Skin epidermis (tissue), 12 donors: ENCODE data around the gene SEMA3A.

Experiments
- H3K27ac ChIP-seq, 21 experiments: fragments of 200-600 bp; sonication (generic) in 11 of 21; one replicate each; pipeline ENCODE4 v1.5.0; 2020; ENCODE audit warnings: mild to moderate bottlenecking in 3 of 21, inconsistent platforms in 2 of 21, moderate library complexity in 2 of 21
- H3K4me3 ChIP-seq, 7 experiments: fragments of 200-600 bp; sonication (generic) in 2 of 7; one replicate each; pipeline ENCODE4 v1.5.0; 2020; ENCODE audit warnings: inconsistent platforms in 2 of 7, mild to moderate bottlenecking in 2 of 7, moderate library complexity in 1 of 7

SEMA3A gene

DNA sequence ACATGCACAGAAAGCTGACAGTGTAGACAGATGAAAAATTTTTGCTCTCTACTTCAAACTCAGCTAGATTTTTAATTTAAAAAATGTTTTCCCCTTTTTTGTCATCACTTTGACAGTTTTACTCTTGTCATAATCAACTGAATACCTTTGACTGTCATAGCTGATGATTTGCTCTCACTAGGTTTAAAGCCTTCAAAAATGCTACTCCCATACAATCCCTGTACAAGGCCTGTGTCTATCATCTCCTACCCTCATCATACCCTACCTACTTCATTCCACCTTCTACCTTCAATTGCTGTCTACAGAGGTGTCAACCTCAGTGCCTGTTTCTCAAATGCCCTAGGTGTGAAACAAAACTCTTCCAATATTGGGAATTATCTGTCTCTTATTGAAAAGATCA lies 230.3 kb downstream of the SEMA3A start:
- H3K27ac ChIP-seq, result no peak overlapping the region
- H3K4me3 ChIP-seq, result no peak overlapping the region

DNA sequence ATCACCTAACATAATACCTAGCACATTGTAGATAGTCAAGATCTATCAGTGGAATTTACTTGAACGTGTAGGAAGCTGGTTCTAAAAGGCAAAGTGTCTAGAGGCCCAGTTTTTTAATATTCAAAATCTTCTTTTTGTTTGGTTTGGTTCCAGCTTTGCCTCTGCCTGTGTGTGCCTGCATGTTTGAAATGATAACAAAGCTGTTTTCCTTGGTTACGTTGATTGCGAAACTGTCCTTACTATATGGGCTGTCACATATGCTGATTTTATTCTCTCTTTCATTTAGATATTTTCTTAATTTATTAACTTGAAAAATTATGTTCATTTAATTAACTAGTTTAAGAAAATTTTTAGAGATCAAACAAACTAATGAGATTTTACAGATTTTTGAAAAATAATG lies 237.3 kb downstream of the SEMA3A start:
- Histone ChIP-seq H3K4me3 (no peak overlapping the region), H3K27ac (no peak overlapping the region)

DNA sequence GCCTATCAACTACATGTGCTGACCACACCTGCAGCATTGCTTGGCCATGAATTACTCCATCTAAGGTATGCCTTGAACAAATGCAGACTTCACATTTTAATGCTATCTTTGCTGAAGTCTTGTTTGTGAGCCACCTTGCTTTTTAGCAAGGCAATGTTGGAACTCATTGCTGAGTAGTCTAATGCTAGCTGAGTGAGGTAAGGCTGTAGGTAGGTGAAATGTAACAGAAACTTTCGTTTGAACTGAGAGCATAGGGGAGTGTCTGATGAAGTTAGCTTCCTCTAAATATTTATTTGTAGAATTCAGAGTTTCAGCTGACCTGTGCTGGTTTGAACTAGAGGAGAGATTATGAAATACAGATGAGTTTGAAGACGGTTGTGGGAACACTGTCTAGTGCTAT lies 238.5 kb downstream of the SEMA3A start:
- Histone ChIP-seq H3K27ac (no peak overlapping the region), H3K4me3 (no peak overlapping the region)

- H3K27ac ChIP-seq, result no peak overlapping the region
- no peak overlapping the region for H3K4me3 ChIP-seq
Observed at GRCh38 chr7:83952236-83952635, 242.4 kb downstream of the SEMA3A start.

GRCh38 chr7:83947260-83947659 lies 247.3 kb downstream of the SEMA3A start:
- Histone ChIP-seq H3K4me3 (no peak overlapping the region), H3K27ac (no peak overlapping the region)

GRCh38 chr7:83946801-83947200 lies 247.8 kb downstream of the SEMA3A start:
- Histone ChIP-seq H3K4me3 (no peak overlapping the region), H3K27ac (no peak overlapping the region)

DNA sequence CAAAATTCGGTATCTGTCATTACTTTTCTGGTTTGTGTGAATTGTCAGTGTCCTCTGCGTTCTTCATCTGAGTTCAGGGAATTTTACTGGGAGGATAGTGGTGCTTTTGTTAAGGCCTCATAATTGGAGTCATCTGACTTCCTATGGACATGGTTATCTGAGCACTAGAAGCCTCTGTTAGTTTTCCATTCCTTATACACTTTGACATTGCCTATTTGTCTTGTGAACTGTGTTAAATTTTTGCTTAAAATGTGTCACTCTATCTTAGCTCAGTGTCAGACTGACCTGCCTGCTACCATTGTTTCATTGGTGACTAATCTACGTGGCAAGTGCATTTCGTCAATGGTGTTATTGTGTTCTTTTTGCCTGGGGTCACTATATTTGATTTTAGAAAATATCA lies 253.3 kb downstream of the SEMA3A start:
- Histone ChIP-seq H3K4me3 (no peak overlapping the region), H3K27ac (peak overlapping the region in 1 of 21 experiments; percentile 31)

- no peak overlapping the region for H3K27ac ChIP-seq
- H3K4me3 ChIP-seq, result no peak overlapping the region
Observed at GRCh38 chr7:83937930-83938329, 256.7 kb downstream of the SEMA3A start.

DNA sequence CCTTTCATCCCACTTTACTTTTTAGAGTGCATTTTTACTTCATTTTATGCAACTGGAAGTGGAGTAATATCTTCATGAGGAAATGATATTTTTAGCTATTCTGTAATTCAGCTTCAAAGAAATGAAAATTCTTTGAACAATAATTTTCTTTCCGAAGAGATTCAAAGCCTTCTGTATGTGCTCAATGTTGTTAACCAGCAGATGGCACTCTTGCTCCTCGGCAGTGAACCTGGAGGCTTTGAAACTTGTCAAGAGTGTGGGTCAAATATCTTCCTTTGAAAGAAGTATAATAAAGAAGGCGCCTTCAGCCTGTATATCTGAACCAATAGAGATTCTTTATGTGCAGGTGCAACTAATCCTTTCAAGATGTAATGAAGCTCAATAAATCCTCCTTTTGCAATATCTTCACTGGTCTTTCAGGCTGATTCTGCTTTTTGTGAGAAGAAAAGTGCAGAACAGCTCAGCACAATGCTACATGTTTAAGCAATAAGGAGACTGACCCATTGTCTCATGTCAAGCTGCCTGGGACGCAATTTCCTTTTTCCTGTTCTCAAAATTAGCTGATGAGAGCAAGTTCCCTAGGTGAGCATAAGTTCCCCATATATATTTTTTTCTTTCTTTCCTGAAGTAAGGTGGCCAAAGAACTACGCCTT lies 258.4 kb downstream of the SEMA3A start:
- no peak overlapping the region for H3K4me3 ChIP-seq
- H3K27ac ChIP-seq, result no peak overlapping the region

DNA sequence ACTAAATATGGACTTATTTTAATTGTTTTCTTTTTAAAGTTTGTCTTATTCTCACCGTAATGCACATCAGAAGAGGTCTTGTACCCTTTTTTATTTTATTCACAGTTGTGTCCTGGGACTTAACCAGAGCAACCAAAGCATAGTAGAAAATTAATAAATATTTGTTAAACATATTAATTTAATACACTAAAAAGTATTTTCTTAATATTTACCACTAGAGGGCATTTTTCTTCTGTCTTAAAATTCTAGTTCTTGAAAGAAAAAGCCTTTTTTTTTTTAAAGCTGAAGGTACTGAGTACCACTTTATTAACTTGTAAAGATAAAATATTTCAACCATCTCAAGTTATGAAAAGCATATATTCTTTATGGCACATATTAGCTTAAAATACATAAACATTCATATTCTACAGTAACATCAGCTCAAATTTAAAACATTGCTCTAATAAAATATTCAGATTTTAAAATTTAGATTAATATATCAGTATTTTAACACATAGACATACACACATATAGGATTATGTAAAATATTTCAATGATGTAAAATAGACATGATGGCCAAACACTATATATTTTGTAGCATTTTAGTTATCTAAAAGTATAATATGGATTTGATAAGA lies 260.4 kb downstream of the SEMA3A start:
- Histone ChIP-seq H3K4me3 (no peak overlapping the region), H3K27ac (no peak overlapping the region)

GRCh38 chr7:83931968-83932367 lies 262.6 kb downstream of the SEMA3A start:
- H3K4me3 ChIP-seq, result no peak overlapping the region
- no peak overlapping the region for H3K27ac ChIP-seq

- H3K27ac ChIP-seq, result no peak overlapping the region
- H3K4me3 ChIP-seq, result no peak overlapping the region
Observed at GRCh38 chr7:83930262-83930661, 264.3 kb downstream of the SEMA3A start.

DNA sequence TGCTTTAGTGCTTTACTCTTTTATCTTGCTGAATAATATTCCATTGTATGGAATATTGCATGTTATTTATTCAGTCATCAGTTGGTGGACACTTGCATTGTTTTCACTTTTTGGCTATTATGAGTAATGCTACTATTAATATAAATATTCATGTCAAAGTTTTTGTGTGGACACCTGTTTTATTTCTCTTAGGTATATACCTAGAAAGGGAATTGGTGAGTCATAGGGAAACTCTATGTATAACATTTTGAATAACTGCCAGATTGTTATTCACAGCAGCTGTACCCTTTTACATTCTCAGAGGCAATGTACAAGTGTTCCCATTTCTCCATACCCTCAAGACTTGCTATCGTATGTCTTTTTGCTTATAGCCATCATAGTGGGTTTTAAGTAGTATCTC lies 268.7 kb downstream of the SEMA3A start:
- no peak overlapping the region for H3K27ac ChIP-seq
- no peak overlapping the region for H3K4me3 ChIP-seq

DNA sequence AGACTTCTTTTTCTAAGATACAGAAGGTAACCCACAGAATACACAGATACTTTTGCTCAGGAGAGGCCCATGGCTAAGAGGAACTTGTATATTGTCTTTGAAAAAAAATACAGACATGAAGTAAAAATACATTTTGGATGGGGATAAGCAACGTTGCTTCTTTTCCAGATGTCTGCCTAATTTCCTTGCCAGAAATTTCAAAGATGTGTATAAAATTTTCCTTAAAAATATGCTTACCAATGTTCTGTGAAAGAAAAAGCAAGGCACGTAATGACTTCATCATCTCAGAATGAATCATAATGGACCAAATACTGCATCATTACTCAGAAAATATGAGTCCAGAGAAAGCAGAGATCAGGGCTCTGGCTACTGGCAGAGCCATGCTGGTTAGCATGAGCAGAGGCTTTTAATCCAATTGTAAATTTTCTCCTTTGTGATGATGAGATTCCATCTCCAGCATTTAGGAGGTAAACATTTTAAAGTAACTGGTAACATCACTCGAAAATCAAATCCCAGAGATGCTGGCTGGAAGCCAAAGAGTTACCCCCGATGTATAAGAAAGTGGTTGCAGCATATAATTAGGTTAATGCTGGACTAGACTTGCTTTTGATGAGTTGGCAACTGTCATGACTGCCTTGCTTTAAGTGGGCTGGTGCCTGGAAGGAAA lies 272.5 kb downstream of the SEMA3A start:
- Histone ChIP-seq H3K4me3 (no peak overlapping the region), H3K27ac (peak overlapping the region in 1 of 21 experiments; percentile 44)

DNA sequence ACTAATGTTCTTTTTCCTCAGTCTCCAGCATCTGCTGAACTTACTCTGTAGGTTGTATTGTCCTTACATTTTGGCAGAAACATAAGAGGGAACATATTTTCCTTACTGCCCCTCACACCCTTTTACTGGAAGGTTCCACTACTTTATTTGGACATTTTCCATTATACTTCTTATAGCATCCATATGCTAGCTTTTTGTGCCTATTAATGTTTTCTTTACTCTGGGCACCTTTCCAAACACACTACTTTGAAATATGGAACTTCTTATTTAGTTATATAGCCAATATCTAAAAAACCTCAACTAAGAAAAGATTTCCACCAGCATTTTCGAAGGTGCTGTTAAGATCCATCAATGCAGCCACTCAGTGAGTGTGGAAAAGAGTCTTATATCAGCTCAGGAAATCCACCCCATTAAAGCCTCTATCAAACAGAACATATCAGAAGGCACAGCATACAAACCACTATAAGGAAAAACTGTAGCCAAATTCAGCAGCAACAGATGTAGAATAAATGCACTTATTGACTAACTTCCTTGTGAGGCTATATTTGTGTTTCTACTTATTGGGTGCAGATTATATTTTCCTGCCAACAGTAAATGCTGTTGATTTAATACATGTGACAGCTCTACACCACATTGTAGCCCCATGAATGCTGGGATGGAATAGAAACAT lies 273.2 kb downstream of the SEMA3A start:
- Histone ChIP-seq H3K27ac (peak overlapping the region in 1 of 21 experiments; percentile 44), H3K4me3 (no peak overlapping the region)

- H3K4me3 ChIP-seq, result no peak overlapping the region
- no peak overlapping the region for H3K27ac ChIP-seq
Observed at GRCh38 chr7:83918142-83918541, 276.4 kb downstream of the SEMA3A start.

DNA sequence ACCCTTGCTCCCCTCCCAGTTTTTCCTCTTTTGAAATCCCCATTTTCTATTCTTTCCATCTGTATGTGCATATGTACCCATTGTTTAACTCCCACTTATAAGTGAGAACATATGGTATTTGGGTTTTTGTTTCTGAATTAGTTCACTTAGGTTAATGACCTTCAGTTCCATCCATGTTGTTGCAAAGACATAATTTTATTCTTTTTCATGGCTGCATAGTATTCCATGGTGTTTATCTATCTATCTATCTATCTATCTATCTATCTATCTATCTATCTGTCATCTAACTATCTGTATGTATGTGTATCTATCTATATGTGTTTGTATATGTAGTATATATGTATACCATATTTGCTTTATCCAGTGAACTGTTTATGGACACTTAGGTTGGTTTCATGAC lies 281.4 kb downstream of the SEMA3A start:
- Histone ChIP-seq H3K4me3 (no peak overlapping the region), H3K27ac (no peak overlapping the region)

GRCh38 chr7:83908526-83908925 lies 286.1 kb downstream of the SEMA3A start:
- H3K4me3 ChIP-seq, result no peak overlapping the region
- H3K27ac ChIP-seq, result no peak overlapping the region
